Activated naive CD4-positive, alpha-beta T cell treated with anti-CD3 and anti-CD28 coated beads for 36 hours (primary cell): ENCODE data around the gene CREB3L1. TPM values are rescaled to one million over a fixed set of nuclear protein-coding genes. Genes with fewer than 3 reads are reported as not detected.

Source experiments
- CTCF ChIA-PET: fragments of 350-600 bp; sonication (Branson Sonifier 250); formaldehyde crosslinking; loops from one replicate; lab custom pipeline; 2021; ENCODE audit warnings: antibody characterized with exemption; lab: Charles Lee
- DNase-seq: peaks from one replicate; pipeline ENCODE4 v3.0.0-alpha.2; 2020
- H3K27ac Mint-ChIP-seq: one replicate; pipeline ENCODE4 v1.8.0; 2021; ENCODE audit warnings: mild to moderate bottlenecking, mixed read lengths
- H3K27me3 Mint-ChIP-seq: one replicate; pipeline ENCODE4 v1.8.0; 2021; ENCODE audit warnings: low read depth, mixed read lengths
- H3K36me3 Mint-ChIP-seq: one replicate; pipeline ENCODE4 v1.8.0; 2021; ENCODE audit warnings: low read depth, mixed read lengths
- H3K4me1 Mint-ChIP-seq: one replicate; pipeline ENCODE4 v1.8.0; 2021; ENCODE audit warnings: low read depth, mixed read lengths
- H3K4me3 Mint-ChIP-seq: one replicate; pipeline ENCODE4 v1.8.0; 2021; ENCODE audit warnings: mild to moderate bottlenecking, moderate library complexity, mixed read lengths
- H3K9me3 Mint-ChIP-seq: one replicate; pipeline ENCODE4 v1.8.0; 2021; ENCODE audit warnings: mixed read lengths
- intact Hi-C: fragments of 100-400 bp; cut with micrococcal nuclease; formaldehyde crosslinking; loops from one replicate; pipeline ENCODE4 v1.15.1; 2023
- total RNA-seq, 2 experiments: library from RNA; stranded (reverse); gene quantifications; one replicate each; pipeline ENCODE4 v1.2.3, GENCODE V29; 2021

CREB3L1 gene
- total RNA-seq, 2 experiments from 2014 or later, result 0.12 TPM

GRCh38 chr11:46305295-46305694 is 27.8 kb downstream of the CREB3L1 start:
- Mint-ChIP-seq H3K36me3 (no peaks in the 10 kb centered on the region), H3K27me3 (no peaks in the 10 kb centered on the region), H3K4me1 (peaks cover 7% of the 10 kb centered on the region), H3K4me3 (no peak overlapping the region), H3K27ac (no peak overlapping the region), H3K9me3 (no peaks in the 10 kb centered on the region)
- intact Hi-C loops, result no loop called here
- DNase-seq, result peak; percentile 49
- CTCF ChIA-PET, result interaction anchor here (1.2 to 14.4 kb wide), 3 partner anchors 8 to 64 kb away, joined by 3 to 298 read pairs (median 68); no protein-coding TSS in a partner anchor

GRCh38 chr11:46306296-46306853 is 28.9 kb downstream of the CREB3L1 start:
- H3K36me3 Mint-ChIP-seq, result no peaks in the 10 kb centered on the region
- H3K4me1 Mint-ChIP-seq, result peaks cover 7% of the 10 kb centered on the region
- H3K9me3 Mint-ChIP-seq, result no peaks in the 10 kb centered on the region
- H3K4me3 Mint-ChIP-seq, result no peak overlapping the region
- no peak for DNase-seq
- no peaks in the 10 kb centered on the region for H3K27me3 Mint-ChIP-seq
- no peak overlapping the region for H3K27ac Mint-ChIP-seq
- CTCF ChIA-PET, result interaction anchor here (1.0 to 14.4 kb wide), 6 partner anchors 8 to 65 kb away, joined by 3 to 298 read pairs (median 22); no protein-coding TSS in a partner anchor
- intact Hi-C loops, result no loop called here

GRCh38 chr11:46307369-46307768 is 29.9 kb downstream of the CREB3L1 start:
- Mint-ChIP-seq H3K4me1 (peaks cover 7% of the 10 kb centered on the region), H3K9me3 (no peaks in the 10 kb centered on the region), H3K4me3 (no peak overlapping the region), H3K36me3 (no peaks in the 10 kb centered on the region), H3K27me3 (no peaks in the 10 kb centered on the region), H3K27ac (no peak overlapping the region)
- CTCF ChIA-PET, result interaction anchor here (0.7 to 14.4 kb wide), 20 partner anchors 10 to 342 kb away, joined by 3 to 298 read pairs (median 4); no protein-coding TSS in a partner anchor
- DNase-seq, result no peak
- intact Hi-C loops, result no loop called here

GRCh38 chr11:46307785-46308341 is 30.4 kb downstream of the CREB3L1 start:
- CTCF ChIA-PET, result interaction anchor here (0.6 to 14.4 kb wide), 24 partner anchors 9 to 342 kb away, joined by 3 to 298 read pairs (median 3); no protein-coding TSS in a partner anchor
- intact Hi-C loops, result loop anchor here (1.0 kb wide), 5 partner anchors 61 to 343 kb away; no protein-coding TSS in a partner anchor
- Mint-ChIP-seq H3K27ac (no peak overlapping the region), H3K9me3 (no peaks in the 10 kb centered on the region), H3K4me1 (peaks cover 7% of the 10 kb centered on the region), H3K36me3 (no peaks in the 10 kb centered on the region), H3K27me3 (no peaks in the 10 kb centered on the region), H3K4me3 (no peak overlapping the region)
- DNase-seq, result no peak

- Mint-ChIP-seq H3K36me3 (no peaks in the 10 kb centered on the region), H3K4me1 (peaks cover 7% of the 10 kb centered on the region)
Measured at GRCh38 chr11:46308631-46309419, 31.4 kb downstream of the CREB3L1 start.

GRCh38 chr11:46309814-46310259 is 32.4 kb downstream of the CREB3L1 start:
- peak; percentile 55 for DNase-seq
- H3K9me3 Mint-ChIP-seq, result no peaks in the 10 kb centered on the region
- intact Hi-C loops, result no loop called here
- H3K4me1 Mint-ChIP-seq, result peaks cover 7% of the 10 kb centered on the region
- H3K4me3 Mint-ChIP-seq, result no peak overlapping the region
- H3K36me3 Mint-ChIP-seq, result no peaks in the 10 kb centered on the region
- CTCF ChIA-PET, result interaction anchor here (0.8 to 14.4 kb wide), 15 partner anchors 9 to 505 kb away, joined by 3 to 298 read pairs (median 4); partner anchors contain the start of genes CREB3L1 and SLC35C1
- H3K27me3 Mint-ChIP-seq, result no peaks in the 10 kb centered on the region
- H3K27ac Mint-ChIP-seq, result no peak overlapping the region

More at GRCh38 chr11:46308631-46309419, 31.4 kb downstream of the CREB3L1 start:
- Mint-ChIP-seq H3K9me3 (no peaks in the 10 kb centered on the region), H3K27me3 (no peaks in the 10 kb centered on the region), H3K4me3 (no peak overlapping the region), H3K27ac (no peak overlapping the region)
- intact Hi-C loops, result loop anchor here (1.0 kb wide), 5 partner anchors 62 to 344 kb away; no protein-coding TSS in a partner anchor
- CTCF ChIA-PET, result interaction anchor here (0.7 to 14.4 kb wide), 23 partner anchors 8 to 504 kb away, joined by 3 to 298 read pairs (median 3); partner anchors contain the start of genes CREB3L1 and SLC35C1
- peak; percentile 85 for DNase-seq

- Mint-ChIP-seq H3K9me3 (no peaks in the 10 kb centered on the region), H3K36me3 (no peaks in the 10 kb centered on the region), H3K27me3 (no peaks in the 10 kb centered on the region), H3K27ac (no peak overlapping the region), H3K4me3 (no peak overlapping the region), H3K4me1 (peaks cover 20% of the 10 kb centered on the region)
- CTCF ChIA-PET, result interaction anchor here (0.6 to 14.4 kb wide), 27 partner anchors 8 to 471 kb away, joined by 3 to 298 read pairs (median 5); partner anchors contain the start of gene DGKZ
- peak; percentile 85 for DNase-seq
- intact Hi-C loops, result loop anchor here (1.0 to 2.0 kb wide), 3 partner anchors 32 to 76 kb away; partner anchors contain the start of gene DGKZ
Measured at GRCh38 chr11:46315033-46315738, 37.7 kb downstream of the CREB3L1 start.

GRCh38 chr11:46315783-46316563 is 38.5 kb downstream of the CREB3L1 start:
- intact Hi-C loops, result loop anchor here (1.0 to 2.0 kb wide), 3 partner anchors 31 to 77 kb away; partner anchors contain the start of gene DGKZ
- no peaks in the 10 kb centered on the region for H3K27me3 Mint-ChIP-seq
- no peaks in the 10 kb centered on the region for H3K36me3 Mint-ChIP-seq
- CTCF ChIA-PET, result interaction anchor here (0.6 to 14.4 kb wide), 24 partner anchors 8 to 472 kb away, joined by 3 to 298 read pairs (median 5); partner anchors contain the start of gene DGKZ
- peaks cover 23% of the 10 kb centered on the region for H3K4me1 Mint-ChIP-seq
- H3K9me3 Mint-ChIP-seq, result no peaks in the 10 kb centered on the region
- no peak for DNase-seq
- no peak overlapping the region for H3K4me3 Mint-ChIP-seq
- H3K27ac Mint-ChIP-seq, result no peak overlapping the region

GRCh38 chr11:46319074-46319453 is 41.6 kb downstream of the CREB3L1 start:
- peak overlapping the region; percentile 52 for H3K4me3 Mint-ChIP-seq

GRCh38 chr11:46321757-46322156 is 44.3 kb downstream of the CREB3L1 start:
- CTCF ChIA-PET, result interaction anchor here (0.5 to 1.2 kb wide), 2 partner anchors 9 to 203 kb away, joined by 4 read pairs; no protein-coding TSS in a partner anchor
- H3K36me3 Mint-ChIP-seq, result no peaks in the 10 kb centered on the region
- no peak overlapping the region for H3K27ac Mint-ChIP-seq
- H3K4me1 Mint-ChIP-seq, result peaks cover 25% of the 10 kb centered on the region
- no peaks in the 10 kb centered on the region for H3K9me3 Mint-ChIP-seq
- intact Hi-C loops, result no loop called here
- H3K4me3 Mint-ChIP-seq, result no peak overlapping the region
- no peaks in the 10 kb centered on the region for H3K27me3 Mint-ChIP-seq
- no peak for DNase-seq

More at GRCh38 chr11:46319074-46319453, 41.6 kb downstream of the CREB3L1 start:
- H3K27me3 Mint-ChIP-seq, result no peaks in the 10 kb centered on the region
- CTCF ChIA-PET, result interaction anchor here (1.1 to 14.4 kb wide), 7 partner anchors 10 to 78 kb away, joined by 6 to 298 read pairs (median 21); no protein-coding TSS in a partner anchor
- DNase-seq, result no peak
- H3K4me1 Mint-ChIP-seq, result peaks cover 27% of the 10 kb centered on the region
- intact Hi-C loops, result no loop called here
- no peaks in the 10 kb centered on the region for H3K9me3 Mint-ChIP-seq
- H3K27ac Mint-ChIP-seq, result peak overlapping the region; percentile 79
- H3K36me3 Mint-ChIP-seq, result no peaks in the 10 kb centered on the region
